GM23248 (cell line): ENCODE data around the gene GRAMD1B. TPM values are rescaled to one million over a fixed set of nuclear protein-coding genes. Genes with fewer than 3 reads are reported as not detected.
A peak's percentile ranks its signal among the peaks of the same experiment; 100 is the strongest.

Experiments
- DNase-seq: peaks from one replicate; pipeline ENCODE4 v3.0.0-alpha.2; 2015
- H2AFZ ChIP-seq: fragments of 200-600 bp; sonication (generic); 2 replicates; pipeline ENCODE4 v1.6.1; 2016; ENCODE audit warnings: antibody characterized with exemption
- H3F3A ChIP-seq: fragments of 200-600 bp; sonication (generic); 2 replicates; pipeline ENCODE4 v1.6.1; 2016; ENCODE audit warnings: mild to moderate bottlenecking, antibody characterized with exemption, mixed run types; ENCODE audit not compliant: insufficient read depth
- H3K27ac ChIP-seq: fragments of 200-600 bp; sonication (generic); 2 replicates; pipeline ENCODE4 v1.5.1; 2016; ENCODE audit warnings: mild to moderate bottlenecking
- H3K27me3 ChIP-seq: fragments of 200-600 bp; sonication (generic); replicated peaks from 2 replicates; pipeline ENCODE4 v1.6.1; 2016; ENCODE audit warnings: mild to moderate bottlenecking; ENCODE audit not compliant: insufficient read depth
- H3K36me3 ChIP-seq: fragments of 200-600 bp; sonication (generic); 2 replicates; pipeline ENCODE4 v1.6.1; 2016; ENCODE audit warnings: low read depth, mild to moderate bottlenecking
- H3K4me1 ChIP-seq: fragments of 200-600 bp; sonication (generic); 2 replicates; pipeline ENCODE4 v1.6.1; 2016; ENCODE audit warnings: mild to moderate bottlenecking; ENCODE audit not compliant: insufficient read depth
- H3K4me2 ChIP-seq: fragments of 200-600 bp; sonication (generic); one replicate; pipeline ENCODE4 v1.6.1; 2016; ENCODE audit warnings: mild to moderate bottlenecking; ENCODE audit not compliant: unreplicated experiment
- H3K4me3 ChIP-seq: fragments of 200-600 bp; sonication (generic); 2 replicates; pipeline ENCODE4 v1.5.1; 2016; ENCODE audit warnings: mild to moderate bottlenecking
- H3K79me2 ChIP-seq: fragments of 200-600 bp; sonication (generic); 2 replicates; pipeline ENCODE4 v1.6.1; 2016; ENCODE audit warnings: mild to moderate bottlenecking; ENCODE audit not compliant: insufficient read depth
- H3K9ac ChIP-seq: fragments of 200-600 bp; sonication (generic); 2 replicates; pipeline ENCODE4 v1.6.1; 2016; ENCODE audit warnings: mild to moderate bottlenecking
- H3K9me2 ChIP-seq: fragments of 200-600 bp; sonication (generic); 2 replicates; pipeline ENCODE4 v1.6.1; 2016; ENCODE audit warnings: mixed run types, mild to moderate bottlenecking, moderate library complexity; ENCODE audit not compliant: insufficient read depth
- H3K9me3 ChIP-seq: fragments of 200-600 bp; sonication (generic); one replicate; pipeline ENCODE4 v1.6.1; 2017; ENCODE audit warnings: low read depth
- H4K20me1 ChIP-seq: fragments of 200-600 bp; sonication (generic); 2 replicates; pipeline ENCODE4 v1.6.0; 2016; ENCODE audit not compliant: insufficient read depth
- EZH2 ChIP-seq: fragments of 200-600 bp; sonication (generic); IDR thresholded peaks from 2 replicates; pipeline ENCODE4 v1.6.1; 2018; ENCODE audit warnings: antibody characterized with exemption, mild to moderate bottlenecking; ENCODE audit not compliant: insufficient read depth, poor library complexity, severe bottlenecking
- EZH2phosphoT487 ChIP-seq: fragments of 200-600 bp; sonication (generic); IDR thresholded peaks from 2 replicates; pipeline ENCODE4 v1.6.1; 2018; ENCODE audit warnings: antibody characterized with exemption, moderate library complexity, mild to moderate bottlenecking, low read depth; ENCODE audit not compliant: insufficient read depth
- WGBS, 2 experiments: methylation state at CpG; one replicate each; pipeline ENCODE4 v1.1.6; 2015 to 2017; ENCODE audit warnings: low lambda C conversion rate in 2 of 2, low coverage in 1 of 2; ENCODE audit errors: missing lambda C conversion rate in 2 of 2; 5-methylcytosine and 5-hydroxymethylcytosine counted together
- in situ Hi-C: fragments of 300-500 bp; cut with MboI; formaldehyde crosslinking; loops from 2 replicates; pipeline ENCODE4 v1.15.0; 2020
- polyA plus RNA-seq: library from polyadenylated mRNA; unstranded; fragments of >200 nt; fragmentation: Nextera tagmentation; extraction: Ambion mirVana; gene quantifications from 2 replicates; pipeline ENCODE4 v1.2.1, GENCODE V29; 2016
- total RNA-seq: library from RNA; depleted of rRNA; stranded (reverse); fragments of >200 nt; shearing (Covaris generic); gene quantifications from 2 replicates; pipeline ENCODE4 v1.2.3, GENCODE V29; 2014

GRAMD1B gene
- total and polyA plus RNA-seq, 2 experiments from 2014 or later = 4.1 to 14.8 TPM

- Histone ChIP-seq H3K27ac (no peak overlapping the region), H3K4me1 (peaks cover 13% of the 10 kb centered on the region), H3K9ac (no peak overlapping the region), H3F3A (peaks cover 5% of the 10 kb centered on the region; the same call in 1 of the 2 replicates), H2AFZ (no peak overlapping the region), H3K9me2 (no peaks in the 10 kb centered on the region), H3K9me3 (no peaks in the 10 kb centered on the region), H3K36me3 (no peaks in the 10 kb centered on the region), H3K4me3 (no peak overlapping the region), H4K20me1 (no peaks in the 10 kb centered on the region), H3K79me2 (peaks cover 64% of the 10 kb centered on the region), H3K4me2 (no peak overlapping the region), H3K27me3 (no peaks in the 10 kb centered on the region)
- in situ Hi-C loops = no loop called here
- no peak for DNase-seq
- TF ChIP-seq EZH2phosphoT487 (no peak), EZH2 (no peak)
- 77 to 82% methylated on average over 4 of the region's 4 CpGs for WGBS, 2 experiments
Measured at GRCh38 chr11:123480290-123480815, 50.3 kb downstream of the GRAMD1B start.

- no peak overlapping the region for H3K4me2 ChIP-seq
- TF ChIP-seq EZH2 = no peak
- no peak for TF ChIP-seq EZH2phosphoT487
- 86% methylated on average over 11 of the region's 11 CpGs for WGBS, 2 experiments
- no peaks in the 10 kb centered on the region for H3K36me3 ChIP-seq
- H3K79me2 ChIP-seq = peaks cover 64% of the 10 kb centered on the region
- no peak overlapping the region for H3K27ac ChIP-seq
- H3K4me3 ChIP-seq = no peak overlapping the region
- in situ Hi-C loops = no loop called here
- no peak overlapping the region for H2AFZ ChIP-seq
- no peaks in the 10 kb centered on the region for H3K9me3 ChIP-seq
- H3K9ac ChIP-seq = no peak overlapping the region
- DNase-seq = no peak
- no peaks in the 10 kb centered on the region for H3F3A ChIP-seq
- no peaks in the 10 kb centered on the region for H3K9me2 ChIP-seq
- no peaks in the 10 kb centered on the region for H3K27me3 ChIP-seq
- H3K4me1 ChIP-seq = peaks cover 8% of the 10 kb centered on the region
- H4K20me1 ChIP-seq = no peaks in the 10 kb centered on the region
Measured at GRCh38 chr11:123480882-123481281, 50.8 kb downstream of the GRAMD1B start.

- Histone ChIP-seq H3K4me3 (no peak overlapping the region), H3F3A (no peaks in the 10 kb centered on the region), H3K27me3 (no peaks in the 10 kb centered on the region), H2AFZ (no peak overlapping the region), H3K4me2 (no peak overlapping the region), H3K4me1 (peaks cover 8% of the 10 kb centered on the region), H3K9me3 (no peaks in the 10 kb centered on the region), H3K27ac (no peak overlapping the region), H4K20me1 (no peaks in the 10 kb centered on the region), H3K36me3 (no peaks in the 10 kb centered on the region), H3K9ac (no peak overlapping the region), H3K79me2 (peaks cover 61% of the 10 kb centered on the region), H3K9me2 (no peaks in the 10 kb centered on the region)
- TF ChIP-seq EZH2phosphoT487 (no peak), EZH2 (no peak)
- DNase-seq = no peak
- in situ Hi-C loops = no loop called here
- WGBS, 2 experiments = 75 to 80% methylated on average over 3 of the region's 3 CpGs
Measured at GRCh38 chr11:123481640-123482039, 51.6 kb downstream of the GRAMD1B start.

GRCh38 chr11:123482218-123482617, 52.1 kb downstream of the GRAMD1B start:
- Histone ChIP-seq H3K4me2 (no peak overlapping the region), H3F3A (no peaks in the 10 kb centered on the region), H3K36me3 (no peaks in the 10 kb centered on the region), H4K20me1 (no peaks in the 10 kb centered on the region), H3K9ac (no peak overlapping the region), H2AFZ (no peak overlapping the region), H3K79me2 (peaks cover 63% of the 10 kb centered on the region), H3K9me3 (no peaks in the 10 kb centered on the region), H3K4me1 (peaks cover 8% of the 10 kb centered on the region), H3K27me3 (no peaks in the 10 kb centered on the region), H3K4me3 (no peak overlapping the region), H3K27ac (no peak overlapping the region), H3K9me2 (no peaks in the 10 kb centered on the region)
- 86 to 89% methylated on average over 6 of the region's 6 CpGs for WGBS, 2 experiments
- TF ChIP-seq EZH2 = no peak
- no peak for TF ChIP-seq EZH2phosphoT487
- no peak for DNase-seq
- in situ Hi-C loops = no loop called here

GRCh38 chr11:123483058-123483457, 53.0 kb downstream of the GRAMD1B start:
- Histone ChIP-seq H2AFZ (no peak overlapping the region), H3K4me2 (no peak overlapping the region), H3K36me3 (no peaks in the 10 kb centered on the region), H3F3A (no peaks in the 10 kb centered on the region), H3K79me2 (peaks cover 66% of the 10 kb centered on the region), H4K20me1 (no peaks in the 10 kb centered on the region), H3K4me1 (peaks cover 6% of the 10 kb centered on the region), H3K4me3 (no peak overlapping the region), H3K27ac (peak overlapping the region; percentile 3; the same call in 1 of the 2 replicates), H3K9ac (no peak overlapping the region), H3K27me3 (no peaks in the 10 kb centered on the region), H3K9me2 (no peaks in the 10 kb centered on the region), H3K9me3 (no peaks in the 10 kb centered on the region)
- no peak for TF ChIP-seq EZH2
- in situ Hi-C loops = no loop called here
- WGBS, 2 experiments = 61% methylated on average over 8 of the region's 8 CpGs
- peak; percentile 77 for DNase-seq
